Measurements from ENCODE around the gene NRDE2.

DNA sequence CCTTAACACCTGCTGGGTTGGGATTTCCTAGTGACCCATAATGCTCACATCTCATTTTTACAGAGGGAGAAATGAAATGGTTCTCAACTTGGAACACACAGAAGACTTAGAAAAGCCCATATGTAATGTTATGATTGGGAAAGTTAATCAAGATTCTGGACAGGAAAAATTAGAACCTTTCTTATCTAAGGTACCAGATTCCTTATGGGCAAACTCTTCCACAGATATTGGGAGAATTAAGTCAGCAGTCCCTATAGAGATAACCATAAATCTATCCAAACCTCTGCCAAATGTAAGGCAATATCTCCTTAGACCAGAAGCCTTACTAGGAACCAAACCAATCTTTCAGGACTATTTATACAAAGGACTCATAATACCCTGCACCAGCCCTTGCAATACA is 89.3 kb downstream of the NRDE2 start:
- TF ChIP-seq POLR2AphosphoS5 (IDR thresholded peaks at IDR 0.05; ENCODE audit: low read depth), result no peak
- TF ChIP-seq, protein P1, sequence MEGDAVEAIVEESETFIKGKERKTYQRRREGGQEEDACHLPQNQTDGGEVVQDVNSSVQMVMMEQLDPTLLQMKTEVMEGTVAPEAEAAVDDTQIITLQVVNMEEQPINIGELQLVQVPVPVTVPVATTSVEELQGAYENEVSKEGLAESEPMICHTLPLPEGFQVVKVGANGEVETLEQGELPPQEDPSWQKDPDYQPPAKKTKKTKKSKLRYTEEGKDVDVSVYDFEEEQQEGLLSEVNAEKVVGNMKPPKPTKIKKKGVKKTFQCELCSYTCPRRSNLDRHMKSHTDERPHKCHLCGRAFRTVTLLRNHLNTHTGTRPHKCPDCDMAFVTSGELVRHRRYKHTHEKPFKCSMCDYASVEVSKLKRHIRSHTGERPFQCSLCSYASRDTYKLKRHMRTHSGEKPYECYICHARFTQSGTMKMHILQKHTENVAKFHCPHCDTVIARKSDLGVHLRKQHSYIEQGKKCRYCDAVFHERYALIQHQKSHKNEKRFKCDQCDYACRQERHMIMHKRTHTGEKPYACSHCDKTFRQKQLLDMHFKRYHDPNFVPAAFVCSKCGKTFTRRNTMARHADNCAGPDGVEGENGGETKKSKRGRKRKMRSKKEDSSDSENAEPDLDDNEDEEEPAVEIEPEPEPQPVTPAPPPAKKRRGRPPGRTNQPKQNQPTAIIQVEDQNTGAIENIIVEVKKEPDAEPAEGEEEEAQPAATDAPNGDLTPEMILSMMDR (IDR thresholded peaks at IDR 0.05; ENCODE audit: insufficient read depth, low read length), result no peak
- no peak for TF ChIP-seq GABPA (IDR thresholded peaks at IDR 0.05; ENCODE audit: low read depth)

Measured in HL-60 (cell line).